ENCODE data around the gene IWS1.

DNA sequence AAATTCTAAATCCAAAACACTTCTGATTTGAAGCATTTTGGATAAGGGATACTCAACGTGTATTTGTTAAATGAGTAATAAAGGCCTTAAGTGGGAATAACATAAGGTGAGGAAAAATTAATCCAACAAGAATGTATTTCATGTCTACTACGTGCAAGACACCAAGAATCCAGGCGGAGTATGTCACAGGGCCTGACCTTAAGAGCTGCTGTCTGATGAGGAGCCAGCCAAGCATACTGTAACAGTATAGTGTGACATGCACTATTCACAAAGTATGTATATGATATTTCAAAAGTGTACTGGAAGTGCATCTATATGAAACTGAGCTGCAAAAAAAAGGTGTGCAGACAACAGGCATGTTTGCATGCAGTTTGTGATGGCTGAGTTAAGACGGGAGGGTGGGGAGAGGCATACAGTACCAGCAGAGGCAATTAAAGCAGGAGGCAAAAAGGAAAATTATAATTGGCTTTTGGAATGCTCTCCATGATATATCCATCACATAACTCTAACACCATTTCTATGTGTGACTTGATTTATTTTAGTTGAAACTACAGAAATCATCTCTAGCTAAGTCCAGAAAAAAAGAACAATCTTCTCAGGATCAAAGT is 18.2 kb downstream of the IWS1 start:
- TF ChIP-seq, protein P1, sequence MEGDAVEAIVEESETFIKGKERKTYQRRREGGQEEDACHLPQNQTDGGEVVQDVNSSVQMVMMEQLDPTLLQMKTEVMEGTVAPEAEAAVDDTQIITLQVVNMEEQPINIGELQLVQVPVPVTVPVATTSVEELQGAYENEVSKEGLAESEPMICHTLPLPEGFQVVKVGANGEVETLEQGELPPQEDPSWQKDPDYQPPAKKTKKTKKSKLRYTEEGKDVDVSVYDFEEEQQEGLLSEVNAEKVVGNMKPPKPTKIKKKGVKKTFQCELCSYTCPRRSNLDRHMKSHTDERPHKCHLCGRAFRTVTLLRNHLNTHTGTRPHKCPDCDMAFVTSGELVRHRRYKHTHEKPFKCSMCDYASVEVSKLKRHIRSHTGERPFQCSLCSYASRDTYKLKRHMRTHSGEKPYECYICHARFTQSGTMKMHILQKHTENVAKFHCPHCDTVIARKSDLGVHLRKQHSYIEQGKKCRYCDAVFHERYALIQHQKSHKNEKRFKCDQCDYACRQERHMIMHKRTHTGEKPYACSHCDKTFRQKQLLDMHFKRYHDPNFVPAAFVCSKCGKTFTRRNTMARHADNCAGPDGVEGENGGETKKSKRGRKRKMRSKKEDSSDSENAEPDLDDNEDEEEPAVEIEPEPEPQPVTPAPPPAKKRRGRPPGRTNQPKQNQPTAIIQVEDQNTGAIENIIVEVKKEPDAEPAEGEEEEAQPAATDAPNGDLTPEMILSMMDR (conservative IDR thresholded peaks at IDR 0.05 in 1 of 2, IDR thresholded peaks at IDR 0.05 in 1 of 2; ENCODE audit: extremely low read depth in 1 of 2, insufficient read depth in 1 of 2, low read depth in 1 of 2, low read length in 2 of 2): no peak
- no peak for TF ChIP-seq EZH2 (IDR thresholded peaks at IDR 0.05; ENCODE audit: borderline replicate concordance, low read length)
